Measurements from ENCODE around the gene ANO4.

ANO4 gene

DNA sequence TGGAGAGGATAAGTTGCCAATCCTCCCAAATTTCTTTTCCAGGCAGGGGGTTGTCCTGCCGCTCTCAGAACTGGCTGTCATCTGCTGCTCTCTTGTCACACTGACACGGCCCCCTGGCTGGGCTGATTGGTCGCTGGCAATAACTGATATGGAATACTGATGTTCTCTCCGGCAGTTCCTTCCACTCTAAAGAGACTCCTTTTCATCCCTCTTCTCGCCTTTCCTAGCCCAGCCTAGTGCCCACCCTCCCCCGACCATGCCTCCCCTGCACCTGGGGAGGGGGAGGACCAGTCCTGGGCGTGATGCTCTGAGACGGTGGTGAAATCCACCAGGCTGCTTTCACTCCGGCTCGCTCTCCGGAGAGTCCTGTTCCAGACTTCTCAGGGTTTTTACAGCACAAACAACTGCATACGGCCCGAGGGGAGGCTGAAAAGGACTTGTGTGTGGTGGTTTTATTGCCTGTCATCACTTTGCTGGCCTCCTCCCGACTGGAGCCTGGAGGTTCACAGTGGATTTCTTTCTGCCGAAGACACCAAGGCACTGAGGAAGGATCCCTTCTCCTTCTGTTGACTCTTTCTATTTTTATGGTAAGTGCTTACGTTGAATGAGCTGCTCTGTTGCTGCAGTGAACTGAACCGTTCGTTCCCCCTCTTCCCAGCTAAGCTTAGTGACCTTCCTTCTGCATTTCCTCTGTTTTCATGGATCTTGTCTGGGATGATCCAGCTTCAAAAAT lies at the start of gene ANO4:
ANO4 (plus strand) TSS at position 336 of the 733 bp plus-strand sequence. CDS start 107,010 bp downstream, outside the sequence.
- DNase-seq = no peak

GRCh38 chr12:100745378-100746071 lies 49.1 kb upstream of the ANO4 start:
- no peak for DNase-seq

GRCh38 chr12:100752841-100753240 lies 41.7 kb upstream of the ANO4 start:
- no peak for DNase-seq

DNA sequence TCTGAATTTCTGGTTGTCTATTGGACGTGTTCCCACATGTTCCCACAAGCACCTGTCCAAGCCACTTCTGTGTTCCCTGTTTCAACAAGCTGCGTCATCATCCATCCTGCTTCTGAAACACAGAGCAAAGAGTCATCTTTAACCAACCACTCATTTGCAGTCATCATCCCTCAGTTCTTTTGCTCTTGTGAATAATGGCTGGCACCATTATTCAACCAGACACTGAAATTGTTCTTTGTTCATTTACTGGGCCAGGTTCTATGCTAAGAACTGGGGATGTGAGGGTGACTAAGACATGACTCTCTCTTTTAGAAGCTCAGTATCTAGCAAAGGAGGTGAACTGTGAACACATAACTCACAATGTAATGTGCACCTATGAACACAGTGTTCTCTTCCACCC lies 40.7 kb upstream of the ANO4 start:
- no peak for DNase-seq

GRCh38 chr12:100755186-100755585 lies 39.4 kb upstream of the ANO4 start:
- no peak for DNase-seq

DNA sequence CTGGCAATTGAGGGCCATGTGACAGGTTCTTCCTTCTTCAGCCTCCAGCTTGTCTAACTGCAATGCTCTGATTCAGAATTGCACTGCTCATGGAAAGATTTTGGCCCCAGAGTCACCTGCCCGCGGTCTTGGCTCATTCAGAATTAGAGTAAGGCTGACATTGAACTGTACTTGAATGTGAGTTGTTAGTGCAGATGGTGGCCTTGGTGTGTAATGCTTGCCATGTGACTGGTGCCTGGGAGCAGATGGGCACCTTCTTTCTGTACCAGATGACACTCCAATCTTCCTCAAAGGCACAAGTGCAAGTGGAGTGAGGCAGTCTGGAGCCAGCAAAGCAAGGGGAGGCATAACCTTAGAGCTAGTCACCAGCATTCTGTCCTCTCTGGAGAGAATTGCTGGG lies 36.5 kb upstream of the ANO4 start:
- no peak for DNase-seq

- DNase-seq = no peak
Measured at GRCh38 chr12:100767371-100767770, 27.2 kb upstream of the ANO4 start.

- DNase-seq = no peak
Measured at GRCh38 chr12:100767950-100768349, 26.6 kb upstream of the ANO4 start.

DNA sequence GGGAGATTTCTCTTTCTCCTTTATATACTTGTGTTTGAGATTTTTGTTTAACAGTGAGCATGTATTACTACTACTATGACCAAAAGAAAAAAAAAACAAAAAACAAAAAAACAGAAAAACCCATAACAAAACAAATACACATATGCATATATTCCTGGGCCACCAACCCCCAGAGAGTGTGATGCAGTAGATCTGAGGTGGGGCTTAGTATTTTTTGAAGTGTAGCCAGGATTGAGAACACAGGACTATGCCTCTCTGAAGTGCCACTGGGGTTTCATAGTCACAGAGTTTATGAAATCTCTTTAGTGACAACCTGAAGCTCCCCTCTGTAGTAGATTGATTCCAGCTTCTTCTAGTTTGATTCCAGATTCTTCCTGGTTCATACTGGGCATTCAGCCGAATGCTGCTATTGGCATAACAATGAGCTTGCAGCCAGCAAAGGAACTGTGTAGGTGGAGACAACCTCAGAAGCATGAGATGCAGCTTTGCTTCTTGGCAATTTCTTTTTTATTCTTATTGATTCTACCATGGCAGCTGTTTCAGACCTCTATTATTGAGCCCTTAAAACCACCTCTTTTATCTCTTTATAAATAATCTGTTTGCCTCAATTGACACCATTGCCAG lies 15.5 kb upstream of the ANO4 start:
- DNase-seq = no peak

DNA sequence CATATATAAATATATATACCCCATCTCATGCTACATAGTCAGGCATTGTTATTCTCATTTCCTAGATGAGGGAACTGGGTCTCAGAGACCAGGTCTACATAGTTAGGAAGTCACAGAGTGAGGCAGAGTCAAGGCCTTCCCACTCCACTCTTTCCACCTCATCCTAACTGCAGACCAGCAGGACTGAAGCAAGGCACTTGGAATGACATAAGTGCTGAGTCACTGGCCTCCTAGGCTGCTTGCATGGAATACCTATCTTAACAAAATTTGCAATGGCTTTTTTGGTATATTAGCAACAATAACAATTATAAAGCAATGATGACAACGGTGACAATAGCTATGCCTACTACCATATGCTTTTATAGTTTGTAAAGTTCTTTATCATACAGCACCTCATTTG lies 5.4 kb upstream of the ANO4 start:
- no peak for DNase-seq

- no peak for DNase-seq
Measured at GRCh38 chr12:100789975-100790374, 4.6 kb upstream of the ANO4 start.

DNA sequence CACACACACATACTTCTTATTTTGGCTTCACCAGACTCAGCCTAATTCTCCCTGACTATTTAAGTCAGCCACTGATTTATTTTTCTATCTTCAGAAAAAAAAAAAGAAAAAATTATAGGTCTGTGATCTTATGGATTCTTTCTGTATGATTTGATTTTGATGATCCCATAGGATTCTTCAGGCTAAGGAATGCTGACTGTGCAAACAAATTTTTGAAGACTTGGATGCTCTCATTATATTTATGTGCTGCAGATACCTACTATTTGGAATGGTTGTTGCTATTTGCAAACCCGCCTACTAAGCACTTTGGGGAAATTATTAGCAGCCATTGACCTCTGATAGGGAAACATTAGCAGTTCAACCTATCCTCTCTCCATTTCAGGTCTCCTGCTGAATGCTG lies 4.0 kb upstream of the ANO4 start:
- no peak for DNase-seq

DNA sequence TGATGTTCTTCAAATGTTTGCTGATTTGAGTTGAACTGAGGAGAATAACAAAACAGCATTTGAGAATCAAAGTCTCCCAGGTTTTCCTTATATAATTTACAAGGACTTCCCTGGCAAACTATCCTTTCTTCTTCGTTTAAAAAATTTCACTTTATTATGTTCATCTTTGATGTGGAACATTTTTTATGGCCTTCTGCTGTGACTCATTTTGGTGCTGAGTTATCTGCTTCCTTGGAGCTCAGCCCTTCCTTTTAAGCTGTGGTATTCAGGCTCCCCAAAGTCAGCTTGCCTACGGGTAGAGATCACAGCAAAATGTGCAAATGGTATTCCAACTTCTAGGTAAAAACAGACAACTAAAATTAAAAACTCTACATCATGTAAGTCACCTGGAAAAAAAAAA lies 1.4 kb upstream of the ANO4 start:
- DNase-seq = no peak

- no peak for DNase-seq
Measured at GRCh38 chr12:100795174-100795799, 711 bp downstream of the ANO4 start.

- DNase-seq = no peak
Measured at GRCh38 chr12:100795800-100796179, 1.2 kb downstream of the ANO4 start.

- no peak for DNase-seq
Measured at GRCh38 chr12:100796621-100797020, 2.0 kb downstream of the ANO4 start.

GRCh38 chr12:100797246-100797645 lies 2.7 kb downstream of the ANO4 start:
- DNase-seq = no peak

GRCh38 chr12:100797786-100798185 lies 3.2 kb downstream of the ANO4 start:
- DNase-seq = no peak

DNA sequence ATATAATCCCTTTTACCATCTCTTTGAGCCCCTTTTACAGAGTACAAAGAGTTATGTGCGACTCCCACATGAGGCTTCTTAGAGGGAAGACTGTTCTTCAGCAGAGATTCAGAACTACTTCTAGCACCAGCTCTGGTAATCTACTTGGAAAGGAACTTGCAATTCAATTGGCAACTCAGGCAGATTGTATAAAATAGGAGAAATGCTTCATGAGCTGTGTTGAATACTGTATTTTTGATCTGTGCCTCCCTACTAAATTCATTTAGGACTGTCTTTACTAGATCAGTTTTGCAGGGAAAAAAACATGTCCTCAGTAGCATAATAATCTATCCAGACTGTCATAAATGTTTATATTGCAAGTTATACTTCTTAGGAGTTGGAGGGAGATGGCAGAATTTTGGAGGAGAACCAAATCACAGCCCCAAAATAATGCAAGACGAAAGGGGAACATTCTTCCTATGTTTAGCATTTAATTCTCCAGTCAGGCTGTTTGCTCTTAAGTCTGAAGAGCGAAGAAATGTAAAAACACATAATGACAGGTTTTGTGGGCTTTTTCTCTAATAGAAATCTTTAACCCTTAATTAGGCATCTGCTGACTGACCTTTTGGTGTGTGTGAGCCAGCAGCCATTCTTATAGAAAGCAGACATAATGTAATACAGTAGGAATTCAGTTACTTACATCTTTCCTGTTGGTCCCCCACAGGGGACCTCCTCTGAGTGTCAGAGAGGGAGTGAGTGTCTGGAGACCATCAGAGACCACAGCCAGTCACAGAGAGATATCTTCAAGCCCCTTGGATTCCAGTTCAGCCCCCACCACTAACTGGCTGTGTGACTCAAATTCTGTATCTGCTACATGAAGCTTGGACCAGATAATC lies 3.9 kb downstream of the ANO4 start:
- DNase-seq = no peak

DNA sequence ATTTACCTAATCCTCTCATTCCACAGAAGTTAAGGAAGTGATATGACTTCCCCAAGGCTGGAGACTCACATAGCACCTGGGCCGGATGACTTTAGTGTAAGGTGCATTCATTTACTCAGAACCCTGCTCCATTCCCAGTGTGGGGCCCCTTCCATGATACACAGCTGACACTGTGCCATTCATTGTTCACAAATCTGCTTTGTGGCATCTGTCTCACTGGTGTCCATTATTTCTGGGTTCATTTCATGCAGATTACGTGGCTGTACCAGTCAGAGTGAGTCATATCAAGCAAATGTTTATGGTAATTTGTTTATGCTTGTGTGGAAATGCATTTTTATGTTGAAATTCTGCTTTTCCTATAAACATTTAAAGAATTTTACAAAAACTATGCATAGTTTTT lies 5.2 kb downstream of the ANO4 start:
- DNase-seq = no peak

GRCh38 chr12:100800723-100801122 lies 6.1 kb downstream of the ANO4 start:
- DNase-seq = no peak

GRCh38 chr12:100801320-100801719 lies 6.7 kb downstream of the ANO4 start:
- no peak for DNase-seq

DNA sequence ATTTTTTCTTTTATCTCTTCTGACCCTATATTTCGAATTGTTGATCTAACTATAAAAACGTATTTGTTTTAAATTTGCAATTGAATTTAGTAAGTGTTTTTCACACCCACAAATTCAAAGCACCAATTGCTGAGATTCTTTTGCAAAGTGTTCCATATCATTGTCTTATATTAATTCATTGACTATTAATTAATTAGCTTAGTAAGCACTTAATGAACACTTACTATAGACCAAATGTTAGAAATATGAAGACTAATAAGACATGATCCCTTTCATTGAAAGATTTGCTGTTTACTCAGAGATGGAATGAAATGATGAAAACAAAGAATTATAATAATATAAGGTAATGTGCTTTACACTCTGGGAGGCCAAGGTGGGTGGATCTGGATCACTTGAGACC lies 14.2 kb downstream of the ANO4 start:
- no peak for DNase-seq

Measured in OCI-M1 (cell line).